GM19025 (cell line): ENCODE measurements around the gene ERBIN.

ENCODE experiments used
- ATAC-seq: cut with Tn5 transposase; IDR thresholded peaks from one replicate; pipeline ENCODE4 v1.9.1; 2021; ENCODE audit warnings: mild to moderate bottlenecking, low read depth, moderate library complexity; ENCODE audit not compliant: unreplicated experiment

The ERBIN gene

GRCh38 chr5:66080664-66081063 is 154.3 kb downstream of the ERBIN start:
- ATAC-seq: no peak

DNA sequence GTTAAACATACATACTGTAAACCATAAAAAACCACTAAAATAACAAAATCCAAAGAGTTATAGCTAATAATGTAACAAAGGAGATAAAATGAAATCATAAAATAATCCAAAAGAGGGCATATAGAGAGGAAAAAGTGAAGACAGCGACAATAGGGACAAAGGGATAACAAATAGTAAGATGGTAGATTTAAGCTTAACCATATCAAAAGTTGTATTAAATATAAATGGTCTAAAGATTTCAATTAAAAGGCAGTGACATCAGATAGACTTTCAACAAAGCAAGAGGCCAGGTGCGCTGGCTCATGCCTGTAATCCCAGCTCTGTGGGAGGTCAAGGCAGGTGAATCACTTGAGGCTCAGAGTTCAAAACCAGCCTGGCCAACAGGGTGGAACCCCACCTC is 163.0 kb downstream of the ERBIN start:
- no peak for ATAC-seq

- ATAC-seq: no peak
Measured at GRCh38 chr5:66100851-66101250, 174.5 kb downstream of the ERBIN start.

DNA sequence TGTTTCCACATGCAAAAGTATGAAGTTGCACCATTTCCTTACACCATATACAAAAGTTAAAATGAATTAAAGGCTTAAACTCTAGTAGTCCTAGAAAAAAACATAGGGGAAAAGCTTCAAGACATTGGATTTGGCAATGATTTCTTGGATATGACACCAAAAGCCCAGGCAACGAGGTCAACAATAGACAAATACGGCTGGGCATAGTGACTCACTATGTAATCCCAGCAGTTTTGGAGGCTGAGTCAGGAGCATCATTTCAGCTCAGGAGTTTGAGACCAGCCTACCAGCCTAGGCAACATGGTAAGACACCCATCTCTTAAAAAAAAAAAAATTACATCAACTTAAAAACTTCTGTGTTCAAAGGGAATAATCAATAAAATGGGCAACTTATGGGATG is 186.8 kb downstream of the ERBIN start:
- ATAC-seq: no peak

- ATAC-seq: no peak
Measured at GRCh38 chr5:66118304-66118703, 191.9 kb downstream of the ERBIN start.

- no peak for ATAC-seq
Measured at GRCh38 chr5:66122379-66123034, 196.1 kb downstream of the ERBIN start.

- ATAC-seq: no peak
Measured at GRCh38 chr5:66129144-66129543, 202.8 kb downstream of the ERBIN start.

DNA sequence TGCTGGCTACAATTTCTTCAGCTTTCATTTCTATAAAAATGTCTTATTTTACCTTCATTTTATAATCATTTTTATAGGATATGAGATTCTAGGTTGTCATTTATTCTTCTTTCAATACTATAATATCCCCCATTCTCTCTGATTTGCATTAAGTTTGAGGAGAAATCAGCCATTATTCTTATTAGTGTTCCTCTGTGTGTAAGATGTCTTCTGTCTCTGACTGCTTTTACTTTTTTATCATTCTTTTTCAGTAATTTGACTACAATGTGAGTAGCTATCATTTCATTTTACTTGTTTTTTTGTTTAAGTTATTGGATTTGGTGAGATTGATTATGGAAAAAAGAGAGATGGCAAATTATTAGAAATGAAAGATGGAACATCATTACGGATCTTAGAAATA is 204.1 kb downstream of the ERBIN start:
- no peak for ATAC-seq
